GM23338 (cell line): ENCODE measurements around the gene METTL24. TPM values are rescaled to one million over a fixed set of nuclear protein-coding genes. Genes with fewer than 3 reads are reported as not detected.

Experiments
- ATAC-seq: fragments of 200-7000 bp; cut with Tn5 transposase; 3 replicates; pipeline ENCODE4 v1.9.1; 2020
- DNase-seq: peaks from one replicate; pipeline ENCODE4 v3.0.0-alpha.2; 2015; ENCODE audit warnings: low spot score
- H2AFZ ChIP-seq: fragments of 200-600 bp; sonication (generic); 2 replicates; pipeline ENCODE4 v1.8.0; 2016; ENCODE audit warnings: antibody characterized with exemption, mild to moderate bottlenecking, moderate library complexity
- H3F3A ChIP-seq: fragments of 200-600 bp; sonication (generic); replicated peaks from 2 replicates; pipeline ENCODE4 v1.8.0; 2017; ENCODE audit warnings: antibody characterized with exemption, mixed run types, low read depth
- H3K27ac ChIP-seq: fragments of 200-600 bp; sonication (generic); 2 replicates; pipeline ENCODE4 v1.6.1; 2016; ENCODE audit warnings: low read depth
- H3K27me3 ChIP-seq: fragments of 200-600 bp; sonication (generic); 2 replicates; pipeline ENCODE4 v1.8.0; 2016; ENCODE audit warnings: mild to moderate bottlenecking, mixed run types, moderate library complexity; ENCODE audit not compliant: insufficient read depth
- H3K36me3 ChIP-seq: fragments of 200-600 bp; sonication (generic); 2 replicates; pipeline ENCODE4 v1.8.0; 2016; ENCODE audit warnings: mild to moderate bottlenecking; ENCODE audit not compliant: insufficient read depth
- H3K4me1 ChIP-seq: fragments of 200-600 bp; sonication (generic); 2 replicates; pipeline ENCODE4 v1.8.0; 2016; ENCODE audit warnings: mild to moderate bottlenecking, moderate library complexity; ENCODE audit not compliant: insufficient read depth
- H3K4me2 ChIP-seq: fragments of 200-600 bp; sonication (generic); 2 replicates; pipeline ENCODE4 v1.7.1; 2017; ENCODE audit warnings: mixed run types
- H3K4me3 ChIP-seq: fragments of 200-600 bp; sonication (generic); 2 replicates; pipeline ENCODE4 v1.6.1; 2016; ENCODE audit warnings: mixed run types
- H3K79me2 ChIP-seq: fragments of 200-600 bp; sonication (generic); replicated peaks from 2 replicates; pipeline ENCODE4 v1.8.0; 2017; ENCODE audit warnings: mild to moderate bottlenecking; ENCODE audit not compliant: insufficient read depth
- H3K9me2 ChIP-seq: fragments of 200-600 bp; sonication (generic); 2 replicates; pipeline ENCODE4 v1.8.0; 2017; ENCODE audit not compliant: insufficient read depth
- H4K20me1 ChIP-seq: fragments of 200-600 bp; sonication (generic); replicated peaks from 2 replicates; pipeline ENCODE4 v1.8.0; 2017; ENCODE audit warnings: mild to moderate bottlenecking; ENCODE audit not compliant: insufficient read depth
- H3K27ac Mint-ChIP-seq: 2 replicates; pipeline ENCODE4 v1.8.0; 2020; ENCODE audit warnings: inconsistent platforms, mild to moderate bottlenecking, moderate library complexity, mixed read lengths
- H3K27me3 Mint-ChIP-seq: 3 replicates; pipeline ENCODE4 v1.8.0; 2022; ENCODE audit warnings: low read depth, mild to moderate bottlenecking, moderate library complexity, mixed read lengths, inconsistent platforms; ENCODE audit not compliant: insufficient read depth, poor library complexity
- H3K36me3 Mint-ChIP-seq: 3 replicates; pipeline ENCODE4 v1.8.0; 2021; ENCODE audit warnings: low read depth, mild to moderate bottlenecking, inconsistent platforms, moderate library complexity, mixed read lengths
- H3K4me1 Mint-ChIP-seq: 3 replicates; pipeline ENCODE4 v1.8.0; 2020; ENCODE audit warnings: mild to moderate bottlenecking, inconsistent platforms, mixed read lengths
- H3K4me3 Mint-ChIP-seq: 3 replicates; pipeline ENCODE4 v1.8.0; 2021; ENCODE audit warnings: moderate library complexity, mild to moderate bottlenecking, inconsistent platforms, mixed read lengths
- H3K9me3 Mint-ChIP-seq: 3 replicates; pipeline ENCODE4 v1.8.0; 2020; ENCODE audit warnings: moderate library complexity, mild to moderate bottlenecking, inconsistent platforms, mixed read lengths
- CTCF ChIP-seq, 2 experiments: fragments of 200-600 bp in 1 of 2; sonication (generic) in 1 of 2; conservative IDR thresholded peaks; 2 replicates each; pipeline versions ENCODE4 v1.5.1 to v1.6.1; 2016 to 2017; ENCODE audit warnings: antibody characterized with exemption in 2 of 2, low read depth in 2 of 2, mild to moderate bottlenecking in 2 of 2, moderate library complexity in 1 of 2
- ETS1 ChIP-seq: IDR thresholded peaks from 2 replicates; pipeline ENCODE4 v1.6.1; 2016; ENCODE audit warnings: antibody characterized with exemption
- EZH2 ChIP-seq: fragments of 200-600 bp; sonication (generic); IDR thresholded peaks from one replicate; pipeline ENCODE4 v1.8.0; 2017; ENCODE audit warnings: antibody characterized with exemption, mild to moderate bottlenecking, low read depth; ENCODE audit not compliant: unreplicated experiment
- EZH2phosphoT487 ChIP-seq: fragments of 200-600 bp; sonication (generic); IDR thresholded peaks from one replicate; pipeline ENCODE4 v1.8.1; 2018; ENCODE audit warnings: antibody characterized with exemption; ENCODE audit not compliant: unreplicated experiment
- JUNB ChIP-seq: IDR thresholded peaks from one replicate; pipeline ENCODE4 v1.6.1; 2016; ENCODE audit warnings: antibody characterized with exemption; ENCODE audit not compliant: unreplicated experiment
- POLR2AphosphoS5 ChIP-seq: IDR thresholded peaks from 2 replicates; pipeline ENCODE4 v1.6.1; 2016; ENCODE audit warnings: antibody characterized with exemption, low read depth
- REST ChIP-seq: IDR thresholded peaks from one replicate; pipeline ENCODE4 v1.6.1; 2018; ENCODE audit warnings: antibody characterized with exemption; ENCODE audit not compliant: unreplicated experiment
- STAT1 ChIP-seq: IDR thresholded peaks from one replicate; pipeline ENCODE4 v1.6.1; 2016; ENCODE audit warnings: antibody characterized with exemption; ENCODE audit not compliant: unreplicated experiment
- ZNF114 ChIP-seq: fragments of 250-450 bp; sonication (Bioruptor Pico); IDR thresholded peaks from 2 replicates; pipeline ENCODE4 v1.5.0; 2020; ENCODE audit warnings: mild to moderate bottlenecking, moderate library complexity
- polyA plus RNA-seq: library from polyadenylated mRNA; unstranded; fragments of >200 nt; fragmentation: Nextera tagmentation; extraction: Ambion mirVana; gene quantifications from 2 replicates; pipeline ENCODE4 v1.2.1, GENCODE V29; 2016
- total RNA-seq: library from RNA; depleted of rRNA; stranded (reverse); fragments of >200 nt; shearing (Covaris generic); gene quantifications from 2 replicates; pipeline ENCODE4 v1.2.3, GENCODE V29; 2014
- TF ChIP-seq, protein P1 (sequence below): fragments of 250-450 bp; sonication (Bioruptor Pico); IDR thresholded peaks from 2 replicates; pipeline ENCODE4 v1.5.0; 2020; ENCODE audit warnings: mild to moderate bottlenecking, moderate library complexity

METTL24 gene
- total and polyA plus RNA-seq, 2 experiments from 2014 or later: 0.35 TPM; not detected in 1

DNA sequence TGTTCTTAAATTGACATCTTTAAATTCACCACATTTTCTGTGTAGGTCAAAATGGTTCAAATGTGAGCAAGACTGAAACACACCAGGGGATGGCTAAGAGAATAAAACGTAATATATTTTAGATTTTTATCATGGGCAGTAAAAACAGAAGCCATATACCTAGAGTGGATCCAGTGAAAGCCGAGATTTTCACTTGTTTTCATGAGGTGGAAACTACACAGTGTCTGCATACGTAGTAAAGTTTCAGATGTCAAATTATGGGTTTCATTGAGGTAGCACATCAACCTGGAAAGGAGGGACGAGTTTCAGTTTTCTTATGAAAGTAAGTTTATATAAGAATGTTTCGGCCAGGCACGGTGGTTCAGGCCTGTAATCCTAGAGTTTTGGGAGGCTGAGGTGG is 25.9 kb downstream of the METTL24 start (continued):
- TF ChIP-seq, protein P1, sequence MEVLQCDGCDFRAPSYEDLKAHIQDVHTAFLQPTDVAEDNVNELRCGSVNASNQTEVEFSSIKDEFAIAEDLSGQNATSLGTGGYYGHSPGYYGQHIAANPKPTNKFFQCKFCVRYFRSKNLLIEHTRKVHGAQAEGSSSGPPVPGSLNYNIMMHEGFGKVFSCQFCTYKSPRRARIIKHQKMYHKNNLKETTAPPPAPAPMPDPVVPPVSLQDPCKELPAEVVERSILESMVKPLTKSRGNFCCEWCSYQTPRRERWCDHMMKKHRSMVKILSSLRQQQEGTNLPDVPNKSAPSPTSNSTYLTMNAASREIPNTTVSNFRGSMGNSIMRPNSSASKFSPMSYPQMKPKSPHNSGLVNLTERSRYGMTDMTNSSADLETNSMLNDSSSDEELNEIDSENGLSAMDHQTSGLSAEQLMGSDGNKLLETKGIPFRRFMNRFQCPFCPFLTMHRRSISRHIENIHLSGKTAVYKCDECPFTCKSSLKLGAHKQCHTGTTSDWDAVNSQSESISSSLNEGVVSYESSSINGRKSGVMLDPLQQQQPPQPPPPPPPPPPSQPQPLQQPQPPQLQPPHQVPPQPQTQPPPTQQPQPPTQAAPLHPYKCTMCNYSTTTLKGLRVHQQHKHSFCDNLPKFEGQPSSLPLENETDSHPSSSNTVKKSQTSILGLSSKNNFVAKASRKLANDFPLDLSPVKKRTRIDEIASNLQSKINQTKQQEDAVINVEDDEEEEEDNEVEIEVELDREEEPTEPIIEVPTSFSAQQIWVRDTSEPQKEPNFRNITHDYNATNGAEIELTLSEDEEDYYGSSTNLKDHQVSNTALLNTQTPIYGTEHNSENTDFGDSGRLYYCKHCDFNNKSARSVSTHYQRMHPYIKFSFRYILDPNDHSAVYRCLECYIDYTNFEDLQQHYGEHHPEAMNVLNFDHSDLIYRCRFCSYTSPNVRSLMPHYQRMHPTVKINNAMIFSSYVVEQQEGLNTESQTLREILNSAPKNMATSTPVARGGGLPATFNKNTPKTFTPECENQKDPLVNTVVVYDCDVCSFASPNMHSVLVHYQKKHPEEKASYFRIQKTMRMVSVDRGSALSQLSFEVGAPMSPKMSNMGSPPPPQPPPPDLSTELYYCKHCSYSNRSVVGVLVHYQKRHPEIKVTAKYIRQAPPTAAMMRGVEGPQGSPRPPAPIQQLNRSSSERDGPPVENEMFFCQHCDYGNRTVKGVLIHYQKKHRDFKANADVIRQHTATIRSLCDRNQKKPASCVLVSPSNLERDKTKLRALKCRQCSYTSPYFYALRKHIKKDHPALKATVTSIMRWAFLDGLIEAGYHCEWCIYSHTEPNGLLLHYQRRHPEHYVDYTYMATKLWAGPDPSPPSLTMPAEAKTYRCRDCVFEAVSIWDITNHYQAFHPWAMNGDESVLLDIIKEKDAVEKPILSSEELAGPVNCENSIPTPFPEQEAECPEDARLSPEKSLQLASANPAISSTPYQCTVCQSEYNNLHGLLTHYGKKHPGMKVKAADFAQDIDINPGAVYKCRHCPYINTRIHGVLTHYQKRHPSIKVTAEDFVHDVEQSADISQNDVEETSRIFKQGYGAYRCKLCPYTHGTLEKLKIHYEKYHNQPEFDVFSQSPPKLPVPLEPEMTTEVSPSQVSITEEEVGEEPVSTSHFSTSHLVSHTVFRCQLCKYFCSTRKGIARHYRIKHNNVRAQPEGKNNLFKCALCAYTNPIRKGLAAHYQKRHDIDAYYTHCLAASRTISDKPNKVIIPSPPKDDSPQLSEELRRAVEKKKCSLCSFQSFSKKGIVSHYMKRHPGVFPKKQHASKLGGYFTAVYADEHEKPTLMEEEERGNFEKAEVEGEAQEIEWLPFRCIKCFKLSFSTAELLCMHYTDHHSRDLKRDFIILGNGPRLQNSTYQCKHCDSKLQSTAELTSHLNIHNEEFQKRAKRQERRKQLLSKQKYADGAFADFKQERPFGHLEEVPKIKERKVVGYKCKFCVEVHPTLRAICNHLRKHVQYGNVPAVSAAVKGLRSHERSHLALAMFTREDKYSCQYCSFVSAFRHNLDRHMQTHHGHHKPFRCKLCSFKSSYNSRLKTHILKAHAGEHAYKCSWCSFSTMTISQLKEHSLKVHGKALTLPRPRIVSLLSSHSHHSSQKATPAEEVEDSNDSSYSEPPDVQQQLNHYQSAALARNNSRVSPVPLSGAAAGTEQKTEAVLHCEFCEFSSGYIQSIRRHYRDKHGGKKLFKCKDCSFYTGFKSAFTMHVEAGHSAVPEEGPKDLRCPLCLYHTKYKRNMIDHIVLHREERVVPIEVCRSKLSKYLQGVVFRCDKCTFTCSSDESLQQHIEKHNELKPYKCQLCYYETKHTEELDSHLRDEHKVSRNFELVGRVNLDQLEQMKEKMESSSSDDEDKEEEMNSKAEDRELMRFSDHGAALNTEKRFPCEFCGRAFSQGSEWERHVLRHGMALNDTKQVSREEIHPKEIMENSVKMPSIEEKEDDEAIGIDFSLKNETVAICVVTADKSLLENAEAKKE (CRISPR knock-in tag): no peak
- no peak for TF ChIP-seq EZH2phosphoT487
- no peak for TF ChIP-seq JUNB
- no peak for TF ChIP-seq POLR2AphosphoS5
- TF ChIP-seq STAT1: no peak

DNA sequence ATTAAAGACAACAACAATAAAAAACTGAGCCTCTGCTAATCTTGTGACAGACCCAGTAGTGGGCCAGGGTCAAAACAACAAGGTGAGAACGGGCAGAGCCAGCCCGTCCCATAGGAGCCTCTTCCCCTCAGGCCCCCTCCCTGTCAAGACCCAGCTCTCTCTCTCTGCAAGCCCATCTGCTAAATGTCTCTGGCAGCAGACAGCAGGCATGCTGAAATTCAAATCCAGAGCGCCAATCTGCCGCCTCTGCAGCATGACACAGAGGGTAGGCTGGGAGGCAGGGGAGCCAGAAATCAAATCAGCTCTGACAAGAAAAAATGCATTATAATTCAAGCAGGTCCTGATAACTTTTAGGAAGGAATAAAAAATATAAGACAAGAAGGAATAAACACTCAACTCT is 26.3 kb downstream of the METTL24 start:
- H2AFZ ChIP-seq: peak overlapping the region; percentile 47; the same call in 1 of the 2 replicates
- H3K79me2 ChIP-seq: no peaks in the 10 kb centered on the region
- no peak overlapping the region for H3K4me3 ChIP-seq
- no peaks in the 10 kb centered on the region for H3F3A ChIP-seq
- peaks cover 35% of the 10 kb centered on the region for H3K4me1 Mint-ChIP-seq
- H3K27me3 ChIP-seq: no peaks in the 10 kb centered on the region
- H3K36me3 Mint-ChIP-seq: no peaks in the 10 kb centered on the region
- H3K9me2 ChIP-seq: no peaks in the 10 kb centered on the region
- H3K4me1 ChIP-seq: peaks cover 25% of the 10 kb centered on the region
- H3K9me3 Mint-ChIP-seq: no peaks in the 10 kb centered on the region
- H3K36me3 ChIP-seq: no peaks in the 10 kb centered on the region
- no peaks in the 10 kb centered on the region for H4K20me1 ChIP-seq
- ATAC-seq: peak; percentile 69
- no peak overlapping the region for H3K27ac Mint-ChIP-seq
- no peak overlapping the region for H3K27ac ChIP-seq
- peak; percentile 23 for DNase-seq
- H3K4me2 ChIP-seq: no peak overlapping the region
- H3K4me3 Mint-ChIP-seq: no peak overlapping the region
- H3K27me3 Mint-ChIP-seq: peaks cover 12% of the 10 kb centered on the region
- TF ChIP-seq CTCF (conservative IDR thresholded peaks at IDR 0.05; ENCODE audit: low read depth in 2 of 2) (no peak), JUNB (no peak), STAT1 (no peak), ZNF114 (no peak), ETS1 (no peak), EZH2 (no peak), REST (no peak)
